Endodermal cell (in vitro differentiated cells): ENCODE data around the gene ALS2CL. TPM values are rescaled to one million over a fixed set of nuclear protein-coding genes. Genes with fewer than 3 reads are reported as not detected.

Source experiments
- DNase-seq: peaks from one replicate; pipeline ENCODE4 v3.0.0-alpha.2; 2017
- H3K27ac ChIP-seq: 2 replicates; pipeline ENCODE4 v1.5.1; 2013; ENCODE audit warnings: mild to moderate bottlenecking, low read depth, low read length, moderate library complexity
- H3K27me3 ChIP-seq: 2 replicates; pipeline ENCODE4 v1.6.1; 2013; ENCODE audit warnings: mild to moderate bottlenecking, low read length, moderate library complexity; ENCODE audit not compliant: insufficient read depth, control insufficient read depth, poor library complexity, severe bottlenecking
- H3K36me3 ChIP-seq: 2 replicates; pipeline ENCODE4 v1.7.0; 2013; ENCODE audit warnings: mild to moderate bottlenecking, low read length, moderate library complexity; ENCODE audit not compliant: control insufficient read depth, insufficient read depth
- H3K4me1 ChIP-seq: one replicate; pipeline ENCODE4 v1.7.0; 2013; ENCODE audit warnings: low read length; ENCODE audit not compliant: control insufficient read depth, insufficient read depth
- H3K4me3 ChIP-seq: 2 replicates; pipeline ENCODE4 v1.5.1; 2013; ENCODE audit warnings: mild to moderate bottlenecking, low read length, moderate library complexity
- H3K9ac ChIP-seq: 2 replicates; pipeline ENCODE4 v1.6.1; 2013; ENCODE audit warnings: mild to moderate bottlenecking, low read length, moderate library complexity; ENCODE audit not compliant: poor library complexity, severe bottlenecking; ENCODE audit errors: extremely low read depth
- H3K9me3 ChIP-seq: 2 replicates; pipeline ENCODE4 v1.6.1; 2013; ENCODE audit warnings: mild to moderate bottlenecking, low read length, moderate library complexity; ENCODE audit not compliant: control insufficient read depth
- H3K27ac Mint-ChIP-seq: 2 replicates; pipeline ENCODE4 v1.8.0; 2020; ENCODE audit warnings: mixed read lengths
- H3K27me3 Mint-ChIP-seq: 2 replicates; pipeline ENCODE4 v1.8.0; 2021; ENCODE audit warnings: mild to moderate bottlenecking, mixed read lengths; ENCODE audit not compliant: insufficient read depth
- H3K36me3 Mint-ChIP-seq: 2 replicates; pipeline ENCODE4 v1.8.0; 2020; ENCODE audit warnings: low read depth, mixed read lengths
- H3K4me1 Mint-ChIP-seq: 2 replicates; pipeline ENCODE4 v1.8.0; 2020; ENCODE audit warnings: mixed read lengths
- H3K4me3 Mint-ChIP-seq: 2 replicates; pipeline ENCODE4 v1.8.0; 2020; ENCODE audit warnings: mild to moderate bottlenecking, moderate library complexity, mixed read lengths
- H3K9me3 Mint-ChIP-seq: 2 replicates; pipeline ENCODE4 v1.8.0; 2020; ENCODE audit warnings: mild to moderate bottlenecking, mixed read lengths
- CTCF ChIP-seq: fragments of 200-600 bp; sonication (generic); conservative IDR thresholded peaks from 2 replicates; pipeline ENCODE4 v1.5.0; 2021; ENCODE audit warnings: antibody characterized with exemption, mild to moderate bottlenecking
- WGBS, 2 experiments: methylation state at CpG; one replicate each; pipeline versions ENCODE4 v1.1.5 to v1.1.7; 2013; ENCODE audit warnings: missing lambda C conversion rate in 2 of 2, mixed read lengths in 1 of 2; ENCODE audit not compliant: insufficient coverage in 1 of 2, insufficient read length in 1 of 2; 5-methylcytosine and 5-hydroxymethylcytosine counted together
- total RNA-seq, 2 donors: library from RNA; stranded (reverse); fragmentation: NEBNext Ultra II Directional in 1 of 2; extraction: Animal tissue kit (Norgen Biotek cat#: 25700) in 1 of 2; gene quantifications; 2 replicates in 1 of 2; 3 replicates in 1 of 2; pipeline ENCODE4 v1.2.1, GENCODE V29; 2021

Gene ALS2CL
- total RNA-seq, 2 donors from 2014 or later: 8.9 to 20.8 TPM

DNA sequence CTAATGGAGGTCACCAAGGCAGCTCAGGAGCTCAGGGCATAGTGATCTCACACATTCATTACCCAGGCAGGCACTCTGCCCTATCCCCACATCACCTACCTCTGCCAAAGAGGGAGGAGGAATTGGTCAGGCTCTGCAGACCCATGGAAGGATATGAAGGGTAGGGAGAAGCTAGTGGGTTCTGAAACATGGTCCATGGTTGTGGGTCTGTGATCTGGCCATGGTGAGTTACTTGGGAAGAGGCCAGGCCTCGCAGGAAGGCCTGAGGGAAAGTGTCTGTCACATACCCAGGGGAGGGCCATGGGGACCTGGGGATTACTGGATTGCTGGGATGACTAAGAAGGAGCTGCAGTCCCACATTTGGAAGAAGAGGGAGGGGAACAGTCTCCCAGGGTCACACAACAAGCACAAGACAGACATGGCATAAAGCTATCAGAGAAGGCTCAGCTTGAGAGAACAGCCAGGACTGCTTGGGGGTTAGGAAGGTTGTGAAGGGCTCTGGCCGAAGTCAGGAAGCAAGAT, 25.6 kb upstream of the ALS2CL start:
- H3K27ac Mint-ChIP-seq: no peak overlapping the region
- H3K4me3 ChIP-seq: no peak overlapping the region
- no peaks in the 10 kb centered on the region for H3K4me1 Mint-ChIP-seq

DNA sequence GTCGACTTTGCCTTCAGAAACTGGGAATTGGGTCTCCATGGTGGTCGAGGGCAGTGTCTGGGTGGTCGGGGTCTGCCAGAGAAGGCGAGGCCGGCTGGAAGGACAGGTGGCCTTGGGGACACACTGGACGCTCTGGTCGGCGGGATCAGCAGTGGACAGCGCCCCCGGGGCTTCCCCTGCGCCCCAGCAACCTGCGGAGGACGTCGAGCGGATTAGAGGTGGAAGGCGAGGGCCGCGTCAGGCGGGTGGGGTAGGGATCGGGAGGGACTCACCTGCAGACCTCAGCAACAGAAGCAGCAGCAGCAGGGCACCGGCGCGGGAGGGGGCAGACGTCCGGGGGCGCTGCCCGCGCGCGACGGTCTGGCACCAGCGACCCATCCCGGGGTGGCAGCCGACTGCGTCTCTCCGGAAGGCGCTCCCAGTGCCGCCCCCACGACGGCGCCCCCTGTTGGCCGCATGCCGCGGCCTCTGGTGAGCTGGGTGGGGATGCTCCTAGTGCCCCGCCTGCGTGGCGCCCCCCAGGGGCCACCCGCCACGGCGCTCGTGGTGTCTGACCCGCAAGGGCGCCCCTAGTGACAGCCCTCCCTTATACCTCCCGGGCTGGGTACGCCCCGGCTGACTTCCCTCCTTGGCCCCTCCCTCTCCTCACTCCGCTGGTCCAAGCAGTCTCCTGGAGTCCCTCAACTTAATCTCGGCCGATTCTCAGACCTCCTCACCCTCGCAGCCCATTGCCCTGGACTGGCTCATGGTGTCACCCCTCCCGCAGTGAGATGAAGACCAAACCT, 24.2 kb upstream of the ALS2CL start, which contains the start of gene PRSS50:
PRSS50 (minus strand) TSS at position 423 of the 785 bp plus-strand sequence; CDS start at position 378, 45 bp downstream.
- H3K4me1 ChIP-seq: no peaks in the 10 kb centered on the region
- no peak within 1 kb of the TSS for H3K9ac ChIP-seq
- H3K27me3 Mint-ChIP-seq: peaks cover 6% of the 10 kb centered on the region
- no peak within 1 kb of the TSS for H3K27ac Mint-ChIP-seq
- no peaks in the 10 kb centered on the region for H3K36me3 Mint-ChIP-seq
- no peak within 1 kb of the TSS for H3K4me3 Mint-ChIP-seq
- no peak within 1 kb of the TSS for H3K27ac ChIP-seq
- peak; percentile 88 for DNase-seq
- no peaks in the 10 kb centered on the region for H3K4me1 Mint-ChIP-seq
- H3K27me3 ChIP-seq: no peaks in the 10 kb centered on the region
- 93 to 95% methylated on average over 29 to 61 of the region's 61 CpGs for WGBS, 2 experiments
- TF ChIP-seq CTCF: peak; percentile 80
- H3K9me3 ChIP-seq: no peaks in the 10 kb centered on the region
- no peak within 1 kb of the TSS for H3K4me3 ChIP-seq
- H3K9me3 Mint-ChIP-seq: peaks cover 4% of the 10 kb centered on the region
- H3K36me3 ChIP-seq: no peaks in the 10 kb centered on the region

More for the DNA sequence above, 25.6 kb upstream of the ALS2CL start:
- Mint-ChIP-seq H3K27me3 (peaks cover 6% of the 10 kb centered on the region), H3K36me3 (no peaks in the 10 kb centered on the region), H3K9me3 (peaks cover 4% of the 10 kb centered on the region), H3K4me3 (no peak overlapping the region)
- H3K27ac ChIP-seq: no peak overlapping the region
- no peaks in the 10 kb centered on the region for H3K4me1 ChIP-seq
- DNase-seq: peak; percentile 29
- WGBS, 2 experiments: 88% methylated on average over 2 of the region's 2 CpGs; no CpG with 5 or more reads in 1 of the 2 experiments
- no peak for TF ChIP-seq CTCF
- H3K36me3 ChIP-seq: no peaks in the 10 kb centered on the region
- H3K27me3 ChIP-seq: no peaks in the 10 kb centered on the region
- H3K9ac ChIP-seq: no peak overlapping the region
- no peaks in the 10 kb centered on the region for H3K9me3 ChIP-seq

DNA sequence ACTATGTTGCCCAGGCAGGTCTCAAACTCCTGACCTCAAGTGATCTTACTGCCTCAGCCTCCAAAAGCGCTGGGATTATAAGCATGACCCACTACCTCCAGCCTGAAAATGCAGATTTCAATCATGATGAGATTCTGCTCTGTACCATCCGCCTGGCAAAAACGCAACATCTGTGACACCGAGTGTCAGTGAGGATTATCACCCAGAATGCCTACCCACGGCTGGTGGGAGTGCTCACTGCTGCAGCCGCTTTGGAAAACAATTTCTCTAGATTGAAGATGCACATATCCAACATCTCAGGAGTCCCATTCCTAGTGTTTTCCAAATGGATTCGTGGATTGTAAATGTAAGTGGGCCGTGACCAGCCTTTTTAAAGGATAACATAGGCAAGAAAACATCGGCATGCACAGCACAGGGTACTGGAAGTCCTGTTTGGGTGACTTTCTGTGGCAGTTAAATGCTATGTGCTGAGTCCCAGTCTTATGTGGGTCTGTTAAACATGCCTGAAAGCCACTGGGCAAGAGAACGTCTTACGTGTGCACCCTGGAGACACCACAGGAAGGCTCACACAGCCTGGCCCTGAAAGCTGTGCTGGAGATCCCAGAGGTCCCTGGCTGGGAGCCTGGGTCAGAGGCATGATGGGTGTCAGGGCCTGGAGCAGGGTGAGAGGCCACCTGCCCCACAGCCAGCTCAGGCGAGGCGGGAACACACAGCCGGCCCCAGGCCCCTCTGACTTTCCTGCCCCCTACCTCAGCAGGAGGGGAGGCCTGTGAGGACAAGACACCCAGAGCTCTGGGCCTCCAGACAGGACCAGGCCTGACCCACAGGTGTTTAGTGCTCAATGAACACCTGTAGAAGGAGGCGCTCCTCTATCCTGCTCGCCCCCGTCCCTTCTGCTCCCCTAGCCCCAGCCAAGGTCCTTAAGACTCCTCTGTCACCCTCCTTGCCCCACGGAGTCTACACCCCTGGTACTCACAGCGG, 23.3 kb upstream of the ALS2CL start:
- no peak for TF ChIP-seq CTCF
- Histone ChIP-seq H3K27me3 (no peaks in the 10 kb centered on the region), H3K4me1 (no peaks in the 10 kb centered on the region), H3K36me3 (no peaks in the 10 kb centered on the region), H3K9ac (no peak overlapping the region), H3K4me3 (no peak overlapping the region), H3K27ac (no peak overlapping the region), H3K9me3 (no peaks in the 10 kb centered on the region)
- H3K36me3 Mint-ChIP-seq: no peaks in the 10 kb centered on the region
- peak; percentile 45 for DNase-seq
- no peaks in the 10 kb centered on the region for H3K4me1 Mint-ChIP-seq
- H3K4me3 Mint-ChIP-seq: no peak overlapping the region
- no peak overlapping the region for H3K27ac Mint-ChIP-seq
- 90 to 93% methylated on average over 13 to 19 of the region's 19 CpGs for WGBS, 2 experiments
- H3K9me3 Mint-ChIP-seq: peaks cover 4% of the 10 kb centered on the region
- peaks cover 4% of the 10 kb centered on the region for H3K27me3 Mint-ChIP-seq
